Activated B cell treated with CpG ODN at 0.5 μM for 24 hours (primary cell): ENCODE data around the gene NAT9. TPM values are rescaled to one million over a fixed set of nuclear protein-coding genes. Genes with fewer than 3 reads are reported as not detected.

ENCODE experiments used
- ATAC-seq: fragments of 200-7000 bp; cut with Tn5 transposase; one replicate; pipeline ENCODE4 v1.10.0; 2021; ENCODE audit warnings: low read depth, mild to moderate bottlenecking, moderate library complexity
- CTCF ChIA-PET: fragments of 350-600 bp; sonication (Branson Sonifier 250); formaldehyde crosslinking; loops from one replicate; lab custom pipeline; 2021; ENCODE audit warnings: antibody characterized with exemption; lab: Charles Lee
- POLR2A ChIA-PET: fragments of 350-600 bp; sonication (Branson Sonifier 250); formaldehyde crosslinking; loops from one replicate; lab custom pipeline; 2021; ENCODE audit warnings: antibody characterized with exemption; lab: Charles Lee
- DNase-seq: peaks from one replicate; pipeline ENCODE4 v3.0.0; 2022
- H3K27ac Mint-ChIP-seq: one replicate; pipeline ENCODE4 v1.8.0; 2020; ENCODE audit warnings: mixed read lengths
- H3K27me3 Mint-ChIP-seq: one replicate; pipeline ENCODE4 v1.8.0; 2021; ENCODE audit warnings: mixed read lengths
- H3K36me3 Mint-ChIP-seq: one replicate; pipeline ENCODE4 v1.8.0; 2021; ENCODE audit warnings: low read depth, mixed read lengths
- H3K4me1 Mint-ChIP-seq: one replicate; pipeline ENCODE4 v1.8.0; 2021; ENCODE audit warnings: mixed read lengths
- H3K4me3 Mint-ChIP-seq: one replicate; pipeline ENCODE4 v1.8.0; 2020; ENCODE audit warnings: mild to moderate bottlenecking, mixed read lengths
- H3K9me3 Mint-ChIP-seq: one replicate; pipeline ENCODE4 v1.8.0; 2020; ENCODE audit warnings: mixed read lengths
- CTCF ChIP-seq: fragments of 200-600 bp; IDR thresholded peaks from one replicate; pipeline ENCODE4 v1.8.0; 2022; ENCODE audit warnings: antibody characterized with exemption, mild to moderate bottlenecking
- intact Hi-C: fragments of 100-400 bp; cut with micrococcal nuclease; formaldehyde crosslinking; loops from one replicate; pipeline ENCODE4 v1.15.1; 2024
- total RNA-seq: library from RNA; stranded (reverse); gene quantifications from 2 replicates; pipeline ENCODE4 v1.2.3, GENCODE V29; 2022

NAT9 gene
- total RNA-seq, 1 donor from 2014 or later = 79.7 TPM

- Mint-ChIP-seq H3K27me3 (no peaks in the 10 kb centered on the region), H3K4me1 (no peaks in the 10 kb centered on the region), H3K36me3 (peaks cover 32% of the 10 kb centered on the region), H3K27ac (no peak overlapping the region), H3K9me3 (no peaks in the 10 kb centered on the region), H3K4me3 (no peak overlapping the region)
- ATAC-seq (no peak), DNase-seq (no peak)
- TF ChIP-seq CTCF = no peak
- intact Hi-C loops = no loop called here
- ChIA-PET POLR2A (no interaction called here), CTCF (no interaction called here)
These were observed 29.4 kb upstream of the NAT9 start for GRCh38 chr17:74805591-74805991.

- intact Hi-C loops = no loop called here
- H3K4me1 Mint-ChIP-seq = no peaks in the 10 kb centered on the region
- H3K9me3 Mint-ChIP-seq = no peaks in the 10 kb centered on the region
- DNase-seq (no peak), ATAC-seq (no peak)
- H3K27me3 Mint-ChIP-seq = no peaks in the 10 kb centered on the region
- H3K36me3 Mint-ChIP-seq = peaks cover 36% of the 10 kb centered on the region
- H3K4me3 Mint-ChIP-seq = no peak overlapping the region
- no peak overlapping the region for H3K27ac Mint-ChIP-seq
- TF ChIP-seq CTCF = no peak
- ChIA-PET POLR2A (no interaction called here), CTCF (no interaction called here)
These were observed 28.5 kb upstream of the NAT9 start for GRCh38 chr17:74804683-74805082.

- Mint-ChIP-seq H3K36me3 (peaks cover 41% of the 10 kb centered on the region), H3K27me3 (no peaks in the 10 kb centered on the region), H3K4me3 (no peak overlapping the region), H3K4me1 (no peaks in the 10 kb centered on the region), H3K27ac (no peak overlapping the region), H3K9me3 (no peaks in the 10 kb centered on the region)
- intact Hi-C loops = no loop called here
- no peak for TF ChIP-seq CTCF
- ChIA-PET CTCF (no interaction called here), POLR2A (no interaction called here)
- ATAC-seq (no peak), DNase-seq (no peak)
These were observed 27.8 kb upstream of the NAT9 start for GRCh38 chr17:74803971-74804370.

GRCh38 chr17:74803388-74803930 is 27.3 kb upstream of the NAT9 start:
- no peak overlapping the region for H3K4me3 Mint-ChIP-seq
- ChIA-PET POLR2A (no interaction called here), CTCF (no interaction called here)
- no peaks in the 10 kb centered on the region for H3K4me1 Mint-ChIP-seq
- H3K9me3 Mint-ChIP-seq = no peaks in the 10 kb centered on the region
- DNase-seq (no peak), ATAC-seq (no peak)
- H3K27ac Mint-ChIP-seq = no peak overlapping the region
- H3K36me3 Mint-ChIP-seq = peaks cover 44% of the 10 kb centered on the region
- H3K27me3 Mint-ChIP-seq = no peaks in the 10 kb centered on the region
- no peak for TF ChIP-seq CTCF
- intact Hi-C loops = no loop called here

GRCh38 chr17:74801896-74802295 is 25.8 kb upstream of the NAT9 start:
- Mint-ChIP-seq H3K36me3 (peaks cover 49% of the 10 kb centered on the region), H3K27me3 (no peaks in the 10 kb centered on the region), H3K4me3 (no peak overlapping the region), H3K9me3 (no peaks in the 10 kb centered on the region), H3K4me1 (no peaks in the 10 kb centered on the region), H3K27ac (no peak overlapping the region)
- TF ChIP-seq CTCF = no peak
- intact Hi-C loops = no loop called here
- ChIA-PET POLR2A (no interaction called here), CTCF (no interaction called here)
- ATAC-seq (no peak), DNase-seq (no peak)
